ENCODE measurements around the gene CAMTA1.

DNA sequence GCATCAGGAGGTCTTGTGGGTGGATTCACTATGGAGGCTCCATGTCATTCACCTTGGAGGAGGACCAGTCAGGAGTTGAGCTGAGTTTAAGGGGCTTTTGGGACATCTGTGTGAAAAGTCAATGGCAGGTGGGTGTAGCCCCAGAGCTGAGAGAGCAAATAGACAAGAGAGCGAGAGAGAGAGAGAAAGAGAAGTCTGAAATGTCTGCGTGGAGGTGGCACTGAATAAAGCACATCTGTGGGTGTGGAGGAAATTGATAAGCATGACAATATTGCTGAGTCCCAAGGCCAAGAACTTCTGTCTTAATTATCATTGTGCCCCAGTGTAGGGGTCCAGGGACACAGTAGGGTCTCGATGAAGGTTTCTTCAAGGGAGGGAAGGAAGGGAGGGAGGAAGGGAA lies 906.3 kb downstream of the CAMTA1 start:
- TF ChIP-seq, protein P1, sequence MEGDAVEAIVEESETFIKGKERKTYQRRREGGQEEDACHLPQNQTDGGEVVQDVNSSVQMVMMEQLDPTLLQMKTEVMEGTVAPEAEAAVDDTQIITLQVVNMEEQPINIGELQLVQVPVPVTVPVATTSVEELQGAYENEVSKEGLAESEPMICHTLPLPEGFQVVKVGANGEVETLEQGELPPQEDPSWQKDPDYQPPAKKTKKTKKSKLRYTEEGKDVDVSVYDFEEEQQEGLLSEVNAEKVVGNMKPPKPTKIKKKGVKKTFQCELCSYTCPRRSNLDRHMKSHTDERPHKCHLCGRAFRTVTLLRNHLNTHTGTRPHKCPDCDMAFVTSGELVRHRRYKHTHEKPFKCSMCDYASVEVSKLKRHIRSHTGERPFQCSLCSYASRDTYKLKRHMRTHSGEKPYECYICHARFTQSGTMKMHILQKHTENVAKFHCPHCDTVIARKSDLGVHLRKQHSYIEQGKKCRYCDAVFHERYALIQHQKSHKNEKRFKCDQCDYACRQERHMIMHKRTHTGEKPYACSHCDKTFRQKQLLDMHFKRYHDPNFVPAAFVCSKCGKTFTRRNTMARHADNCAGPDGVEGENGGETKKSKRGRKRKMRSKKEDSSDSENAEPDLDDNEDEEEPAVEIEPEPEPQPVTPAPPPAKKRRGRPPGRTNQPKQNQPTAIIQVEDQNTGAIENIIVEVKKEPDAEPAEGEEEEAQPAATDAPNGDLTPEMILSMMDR (IDR thresholded peaks at IDR 0.05): no peak
- no peak for TF ChIP-seq POLR2A (IDR thresholded peaks at IDR 0.05)
- TF ChIP-seq POLR2AphosphoS5 (IDR thresholded peaks at IDR 0.05): no peak

Measured in prostate gland (tissue), 2 donors.